ENCODE data around the gene MST1. TPM values are rescaled to one million over a fixed set of nuclear protein-coding genes. Genes with fewer than 3 reads are reported as not detected.
"Not testable (repeated sequence)": the region's sequence is repeated elsewhere in the genome, so short reads cannot be mapped to it uniquely, and the experiment has no call there.

MST1 gene
- total RNA-seq, 2 donors from 2014 or later: 4.2 to 6.8 TPM

DNA sequence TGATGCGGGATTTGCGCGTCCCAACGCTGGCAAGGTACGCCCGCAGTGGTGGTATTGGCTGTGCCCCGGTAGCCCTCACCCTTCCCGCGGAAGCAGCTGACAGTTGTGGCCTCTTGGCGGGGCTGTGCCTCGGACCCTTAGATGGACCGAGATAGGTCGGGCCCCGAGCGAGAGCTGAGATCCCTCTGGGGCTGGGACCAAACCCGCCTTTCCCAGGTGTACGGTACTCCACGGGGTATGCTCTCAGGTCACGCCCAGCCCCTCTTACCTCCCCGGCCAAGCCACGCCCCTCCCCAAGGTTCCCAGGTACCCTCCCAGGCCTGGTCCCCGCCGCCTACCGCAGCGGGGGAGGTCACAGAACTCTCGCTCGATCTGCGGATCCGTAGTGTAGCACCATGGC lies 2.9 kb downstream of the MST1 start:
- H3K4me1 Mint-ChIP-seq (ENCODE audit: low read depth in 2 of 2): peaks cover 20 to 27% of the 10 kb centered on the region in 2 donors
- H3K36me3 Mint-ChIP-seq; DNase-seq (ENCODE audit: low spot score); H3K4me3 Mint-ChIP-seq; H3K9me3 Mint-ChIP-seq; H3K27ac Mint-ChIP-seq; H3K27me3 Mint-ChIP-seq: not testable (repeated sequence)
- peak in 1 of 2 donors; percentile 1 for ATAC-seq

DNA sequence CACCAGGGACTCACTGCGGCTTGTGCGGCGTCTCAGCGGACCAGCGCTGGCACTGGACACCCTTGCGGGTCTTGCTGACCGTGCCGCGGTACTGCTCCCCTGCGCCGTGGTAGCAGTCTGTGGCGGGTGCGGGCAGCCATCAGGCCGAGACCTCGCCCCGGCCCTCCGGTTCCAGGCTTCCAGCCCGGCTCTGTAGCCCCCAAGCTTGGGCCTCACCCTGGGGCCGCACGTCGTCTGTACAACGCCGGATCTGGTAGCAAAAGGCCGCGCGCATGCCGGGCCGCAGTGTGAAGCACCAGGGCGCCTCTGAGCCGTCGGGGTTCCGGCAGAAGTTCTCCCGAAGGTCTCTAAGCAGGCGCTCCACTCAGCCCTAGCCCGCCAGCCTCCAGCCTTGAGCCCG lies 3.4 kb downstream of the MST1 start:
- DNase-seq (ENCODE audit: low spot score); ATAC-seq; H3K36me3 Mint-ChIP-seq; H3K9me3 Mint-ChIP-seq; H3K27me3 Mint-ChIP-seq; H3K4me3 Mint-ChIP-seq; H3K27ac Mint-ChIP-seq: not testable (repeated sequence)
- H3K4me1 Mint-ChIP-seq (ENCODE audit: low read depth in 2 of 2): peaks cover 20 to 22% of the 10 kb centered on the region in 2 donors

DNA sequence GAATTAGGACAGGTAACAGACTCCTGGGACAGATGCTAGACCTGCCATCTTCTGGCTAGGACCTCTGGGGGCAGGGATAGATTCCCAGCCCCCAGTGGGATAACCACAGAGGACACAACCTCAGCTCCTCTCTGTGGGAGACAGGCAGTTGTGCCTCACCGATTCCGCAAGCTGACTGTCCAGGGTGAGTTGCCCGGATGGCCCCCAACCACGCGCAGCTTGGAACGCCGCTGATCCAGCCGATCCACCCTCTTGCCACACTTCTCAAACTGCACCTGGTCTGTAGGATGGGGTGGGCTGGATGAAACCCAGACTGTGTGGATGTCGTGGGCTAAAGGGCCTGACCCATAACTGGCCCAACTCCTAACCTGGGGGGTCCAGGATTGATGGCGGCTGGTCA lies 4.2 kb downstream of the MST1 start:
- DNase-seq (ENCODE audit: low spot score); H3K9me3 Mint-ChIP-seq; ATAC-seq; H3K27me3 Mint-ChIP-seq; H3K4me3 Mint-ChIP-seq; H3K27ac Mint-ChIP-seq; H3K36me3 Mint-ChIP-seq: not testable (repeated sequence)
- H3K4me1 Mint-ChIP-seq (ENCODE audit: low read depth in 2 of 2): peaks cover 15 to 16% of the 10 kb centered on the region in 2 donors

DNA sequence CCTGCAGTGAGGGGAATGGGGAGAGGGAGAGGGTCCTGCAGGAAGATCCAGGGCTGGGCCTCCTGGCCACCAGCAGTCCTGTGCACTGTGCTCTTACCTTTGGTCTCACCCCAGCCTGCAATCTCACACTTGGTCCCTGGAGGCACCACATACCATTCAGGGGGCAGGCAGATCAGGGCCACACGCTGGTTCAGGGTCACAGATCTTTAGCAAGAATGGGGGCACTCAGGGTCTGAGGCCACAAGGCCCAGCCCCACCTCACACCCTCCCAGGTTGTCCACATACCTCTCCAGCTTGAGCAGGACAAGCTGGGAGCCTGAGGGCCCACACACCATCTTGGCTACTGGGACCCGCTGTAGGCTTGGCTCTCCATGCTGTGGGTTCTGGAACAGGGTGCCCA lies 4.8 kb downstream of the MST1 start:
- H3K4me1 Mint-ChIP-seq (ENCODE audit: low read depth in 2 of 2): peaks cover 15 to 16% of the 10 kb centered on the region in 2 donors
- not testable (repeated sequence) for H3K27me3 Mint-ChIP-seq; H3K36me3 Mint-ChIP-seq; H3K4me3 Mint-ChIP-seq; H3K9me3 Mint-ChIP-seq; DNase-seq (ENCODE audit: low spot score); ATAC-seq; H3K27ac Mint-ChIP-seq

DNA sequence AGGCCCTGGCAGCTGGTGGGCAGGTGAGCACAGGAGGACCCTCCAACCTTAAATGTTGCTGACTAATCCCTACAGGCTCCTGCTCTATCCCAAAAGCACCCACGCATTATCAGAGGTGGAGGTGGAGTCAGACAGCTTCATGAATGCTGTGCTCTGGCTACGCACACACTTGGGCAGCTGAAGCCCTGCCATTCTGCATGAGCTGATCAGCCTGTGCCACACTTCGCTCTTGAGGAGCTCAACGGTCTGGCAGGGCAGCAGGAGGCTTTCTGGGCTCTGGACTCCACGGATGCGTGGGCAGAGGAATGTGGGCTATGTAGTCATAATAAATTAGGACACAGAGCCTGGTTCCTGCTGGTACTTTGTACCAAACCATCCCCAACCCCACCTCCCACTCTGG lies 6.1 kb downstream of the MST1 start:
- Mint-ChIP-seq H3K9me3 (no peaks in the 10 kb centered on the region), H3K4me3 (no peak overlapping the region), H3K27me3 (no peaks in the 10 kb centered on the region), H3K27ac (no peak overlapping the region), H3K4me1 (ENCODE audit: low read depth in 2 of 2) (peaks cover 8 to 9% of the 10 kb centered on the region in 2 donors), H3K36me3 (peaks cover 9% of the 10 kb centered on the region)
- no peak for ATAC-seq
- no peak for DNase-seq (ENCODE audit: low spot score)

DNA sequence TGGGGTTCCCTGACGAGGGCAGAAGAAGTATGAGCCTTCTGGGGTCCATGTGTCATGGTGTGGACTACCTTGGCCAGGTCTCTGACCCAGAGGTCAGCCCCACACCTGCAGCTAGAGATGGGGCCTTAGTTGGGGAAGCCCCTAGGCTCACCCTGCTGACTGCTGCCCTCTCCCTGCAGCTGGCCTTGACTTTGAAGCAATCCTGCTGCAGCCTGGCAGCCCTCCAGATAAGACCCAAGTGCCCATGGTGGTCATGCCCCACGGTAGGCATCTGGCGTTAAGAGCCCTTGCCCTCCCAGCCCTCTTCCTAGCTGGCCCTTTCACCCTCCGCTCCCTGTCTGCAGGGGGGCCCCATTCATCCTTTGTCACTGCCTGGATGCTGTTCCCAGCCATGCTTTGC lies 7.7 kb downstream of the MST1 start:
- Mint-ChIP-seq H3K4me1 (ENCODE audit: low read depth in 2 of 2) (peaks cover 10% of the 10 kb centered on the region in 2 donors), H3K27me3 (no peaks in the 10 kb centered on the region), H3K36me3 (peaks cover 10% of the 10 kb centered on the region), H3K9me3 (no peaks in the 10 kb centered on the region), H3K27ac (no peak overlapping the region), H3K4me3 (no peak overlapping the region)
- ATAC-seq: no peak
- no peak for DNase-seq (ENCODE audit: low spot score)

DNA sequence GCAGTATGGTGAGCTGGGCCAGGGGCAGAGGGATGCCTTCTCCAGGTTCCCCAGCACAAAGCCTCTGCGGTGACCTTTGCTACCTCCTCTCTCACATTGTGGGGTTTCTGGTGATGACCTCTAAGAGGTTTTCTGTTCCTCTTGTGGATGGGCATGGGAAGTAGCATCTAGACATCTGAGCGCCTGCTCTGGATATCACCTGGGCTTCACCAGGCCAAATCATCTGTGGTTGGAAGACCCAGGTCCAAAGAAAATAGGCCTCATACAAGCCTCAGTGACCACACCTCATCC lies 8.1 kb downstream of the MST1 start:
- Mint-ChIP-seq H3K4me1 (ENCODE audit: low read depth in 2 of 2) (peaks cover 10% of the 10 kb centered on the region in 2 donors), H3K36me3 (peaks cover 10% of the 10 kb centered on the region), H3K9me3 (no peaks in the 10 kb centered on the region), H3K4me3 (no peak overlapping the region), H3K27me3 (no peaks in the 10 kb centered on the region), H3K27ac (no peak overlapping the region)
- ATAC-seq (no peak), DNase-seq (ENCODE audit: low spot score) (no peak)

DNA sequence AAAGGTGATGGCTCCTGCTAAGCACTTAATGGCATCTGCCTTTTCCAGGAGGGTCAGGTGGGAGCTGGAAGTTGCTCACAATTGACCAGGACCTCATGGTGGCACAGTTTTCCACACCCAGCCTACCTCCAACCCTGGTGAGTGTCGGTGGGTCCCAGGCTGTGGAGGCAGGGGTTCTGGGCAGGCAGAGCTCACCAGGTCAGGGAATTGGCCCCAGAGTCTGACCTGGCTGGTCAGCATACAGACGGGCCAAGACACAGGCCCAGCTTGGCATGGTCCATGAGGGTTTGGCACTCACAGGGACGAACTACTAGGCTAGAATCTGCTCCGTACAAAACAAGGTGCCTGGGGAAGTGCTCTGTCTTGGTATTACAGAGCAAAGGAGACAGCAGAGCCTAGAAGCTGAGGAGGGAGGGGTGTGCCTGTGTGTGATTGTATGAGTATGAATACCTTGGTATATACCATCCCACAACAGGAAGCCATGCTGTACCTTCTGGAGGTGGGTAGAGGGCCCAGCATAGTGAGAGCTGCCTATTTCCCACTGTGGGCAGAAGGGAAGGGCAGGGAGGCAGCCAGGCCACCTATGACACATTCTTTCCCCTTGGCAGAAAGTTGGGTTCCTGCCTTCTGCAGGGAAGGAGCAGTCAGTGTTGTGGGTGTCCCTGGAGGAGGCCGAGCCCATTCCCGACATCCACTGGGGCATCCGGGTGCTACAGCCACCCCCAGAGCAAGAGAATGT lies 8.6 kb downstream of the MST1 start:
- no peak overlapping the region for H3K27ac Mint-ChIP-seq
- H3K9me3 Mint-ChIP-seq: no peaks in the 10 kb centered on the region
- H3K36me3 Mint-ChIP-seq: peaks cover 10% of the 10 kb centered on the region
- ATAC-seq (no peak), DNase-seq (ENCODE audit: low spot score) (no peak)
- peaks cover 13% of the 10 kb centered on the region in 2 donors for H3K4me1 Mint-ChIP-seq (ENCODE audit: low read depth in 2 of 2)
- H3K27me3 Mint-ChIP-seq: no peaks in the 10 kb centered on the region
- H3K4me3 Mint-ChIP-seq: no peak overlapping the region

DNA sequence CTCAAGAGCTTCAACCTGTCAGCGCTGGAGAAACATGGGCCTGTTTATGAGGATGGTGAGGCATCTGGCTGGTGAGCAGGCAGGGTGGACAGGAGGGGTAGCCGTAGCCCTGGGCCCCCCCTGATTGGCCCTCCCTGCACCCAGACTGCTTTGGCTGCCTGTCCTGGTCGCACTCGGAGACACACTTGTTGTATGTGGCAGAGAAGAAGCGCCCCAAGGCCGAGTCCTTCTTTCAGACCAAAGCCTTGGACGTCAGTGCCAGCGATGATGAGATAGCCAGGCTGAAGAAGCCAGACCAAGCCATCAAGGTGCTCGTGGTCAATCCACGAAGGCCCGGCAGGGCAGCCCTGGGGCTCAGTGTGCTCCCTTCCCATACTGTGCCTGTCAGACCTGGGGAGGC lies 13.4 kb downstream of the MST1 start:
- H3K27me3 Mint-ChIP-seq: no peaks in the 10 kb centered on the region
- no peak overlapping the region for H3K4me3 Mint-ChIP-seq
- no peaks in the 10 kb centered on the region for H3K9me3 Mint-ChIP-seq
- no peak overlapping the region for H3K27ac Mint-ChIP-seq
- DNase-seq (ENCODE audit: low spot score) (no peak), ATAC-seq (no peak)
- peaks cover 29 to 36% of the 10 kb centered on the region in 2 donors for H3K4me1 Mint-ChIP-seq (ENCODE audit: low read depth in 2 of 2)
- peaks cover 10% of the 10 kb centered on the region for H3K36me3 Mint-ChIP-seq

DNA sequence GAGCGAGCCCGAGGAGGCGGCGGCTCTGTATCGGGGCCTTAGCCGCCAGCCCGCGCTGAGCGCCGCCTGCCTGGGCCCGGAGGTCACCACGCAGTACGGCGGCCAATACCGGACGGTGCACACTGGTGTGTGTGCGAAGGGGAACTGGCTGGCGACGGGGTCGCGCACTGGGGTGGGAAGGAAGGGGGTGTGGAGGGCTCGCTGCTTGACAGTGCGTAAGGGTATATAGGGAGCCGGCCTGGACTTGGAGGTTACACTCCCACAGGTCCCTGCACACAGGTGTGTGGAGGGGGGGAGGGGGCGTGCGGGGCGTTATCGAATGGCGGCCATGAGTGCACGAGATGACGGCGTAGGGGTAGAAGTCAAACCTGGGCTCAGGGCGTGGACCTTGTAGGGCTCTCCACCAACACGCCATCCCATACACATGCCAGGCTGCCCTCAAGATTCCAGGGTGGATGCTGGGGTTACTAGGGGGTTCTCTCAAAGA lies 14.7 kb downstream of the MST1 start:
- Mint-ChIP-seq H3K4me1 (ENCODE audit: low read depth in 2 of 2) (peaks cover 23 to 30% of the 10 kb centered on the region in 2 donors), H3K36me3 (peaks cover 4% of the 10 kb centered on the region), H3K9me3 (no peaks in the 10 kb centered on the region), H3K27ac (peak overlapping the region; percentile 91 to 94), H3K27me3 (no peaks in the 10 kb centered on the region), H3K4me3 (peak overlapping the region; percentile 87)
- ATAC-seq: peak; percentile 22 to 46
- no peak for DNase-seq (ENCODE audit: low spot score)

DNA sequence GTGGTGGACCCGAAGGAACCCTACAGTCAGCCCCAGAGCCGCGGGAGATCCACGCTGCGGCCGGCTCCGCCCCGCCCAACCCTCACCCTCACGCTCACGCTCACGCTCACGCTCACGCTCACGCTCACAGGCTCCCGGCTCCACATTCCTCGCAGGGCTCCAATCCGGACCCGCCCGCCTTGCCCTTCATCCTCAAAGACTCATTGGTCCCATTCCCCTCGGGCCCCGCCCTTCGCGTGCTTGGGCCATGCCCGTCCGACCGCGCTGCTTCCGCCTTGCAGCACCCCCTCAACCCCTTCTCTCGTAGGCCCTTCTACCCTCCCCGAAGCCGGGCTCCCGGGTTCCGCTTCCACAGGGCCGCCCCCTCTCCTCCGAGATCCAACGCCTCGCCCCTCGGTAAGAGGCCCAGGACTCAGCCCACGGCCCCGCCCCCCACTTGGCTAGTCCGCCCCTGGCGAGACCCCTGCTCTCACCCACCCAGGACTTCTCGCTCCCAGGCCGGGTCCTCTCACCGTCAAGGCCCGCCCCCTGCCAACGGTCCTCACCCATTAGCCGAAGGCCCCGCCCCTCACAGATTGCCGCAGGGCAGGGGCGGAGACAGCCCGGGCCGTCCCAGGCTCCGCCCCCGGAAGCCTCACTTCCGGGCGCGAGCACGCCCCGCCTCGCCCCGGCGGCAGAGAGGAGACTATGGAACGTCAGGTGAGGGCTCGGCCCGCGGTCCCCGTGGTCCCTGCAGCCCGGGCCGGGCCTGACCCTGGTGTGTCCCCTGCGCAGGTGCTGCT lies 15.4 kb downstream of the MST1 start, which contains the start of gene APEH:
Gene APEH, plus strand, starts transcription at position 637 of the 782 bp plus-strand sequence. Its CDS starts 51 bp downstream, at position 688.
- ATAC-seq: peak; percentile 91 to 95
- H3K27me3 Mint-ChIP-seq: no peaks in the 10 kb centered on the region

DNA sequence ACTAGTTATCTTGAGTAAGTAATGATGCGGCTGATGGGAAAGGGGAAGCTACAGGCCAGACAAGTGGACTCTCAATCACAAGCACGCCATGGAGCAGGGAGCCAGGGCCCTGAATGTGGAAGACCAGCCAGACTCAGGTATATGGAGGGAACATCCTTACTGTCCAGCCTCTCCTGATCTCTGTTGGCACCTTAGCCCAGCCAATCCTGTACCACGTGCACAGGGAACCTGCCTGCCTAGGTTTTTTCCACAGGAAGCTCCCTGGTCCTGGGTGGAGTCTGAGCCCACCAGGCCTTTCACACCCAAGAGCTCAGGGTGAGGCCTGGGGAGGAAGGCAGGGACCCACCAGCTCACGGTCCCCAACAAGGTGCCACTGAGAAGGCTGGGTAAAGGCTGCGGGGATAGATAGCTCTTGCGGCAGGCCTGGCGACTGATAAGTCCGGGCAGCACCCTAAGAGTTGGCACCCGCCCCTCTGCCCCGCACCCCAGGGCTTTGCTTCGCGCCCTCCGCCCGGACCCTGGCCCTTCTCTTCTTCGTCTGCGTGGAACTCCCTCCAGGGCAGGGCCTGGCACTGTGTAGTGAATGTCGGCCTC lies 16.1 kb downstream of the MST1 start:
- Mint-ChIP-seq H3K4me3 (peak overlapping the region; percentile 87), H3K27ac (peak overlapping the region; percentile 91 to 94), H3K36me3 (peaks cover 2% of the 10 kb centered on the region), H3K27me3 (peaks cover 0 to 2% of the 10 kb centered on the region in 2 donors), H3K4me1 (ENCODE audit: low read depth in 2 of 2) (peaks cover 21 to 31% of the 10 kb centered on the region in 2 donors), H3K9me3 (no peaks in the 10 kb centered on the region)
- no peak for ATAC-seq
- no peak for DNase-seq (ENCODE audit: low spot score)

More for the DNA sequence above, 15.4 kb downstream of the MST1 start, which contains the start of gene APEH:
- H3K27ac Mint-ChIP-seq: peak within 1 kb of the TSS; percentile 91 to 94
- H3K9me3 Mint-ChIP-seq: no peaks in the 10 kb centered on the region
- peaks cover 23 to 32% of the 10 kb centered on the region in 2 donors for H3K4me1 Mint-ChIP-seq (ENCODE audit: low read depth in 2 of 2)
- peak; percentile 99 for DNase-seq (ENCODE audit: low spot score)
- H3K36me3 Mint-ChIP-seq: peaks cover 4% of the 10 kb centered on the region
- H3K4me3 Mint-ChIP-seq: peak within 1 kb of the TSS; percentile 87

DNA sequence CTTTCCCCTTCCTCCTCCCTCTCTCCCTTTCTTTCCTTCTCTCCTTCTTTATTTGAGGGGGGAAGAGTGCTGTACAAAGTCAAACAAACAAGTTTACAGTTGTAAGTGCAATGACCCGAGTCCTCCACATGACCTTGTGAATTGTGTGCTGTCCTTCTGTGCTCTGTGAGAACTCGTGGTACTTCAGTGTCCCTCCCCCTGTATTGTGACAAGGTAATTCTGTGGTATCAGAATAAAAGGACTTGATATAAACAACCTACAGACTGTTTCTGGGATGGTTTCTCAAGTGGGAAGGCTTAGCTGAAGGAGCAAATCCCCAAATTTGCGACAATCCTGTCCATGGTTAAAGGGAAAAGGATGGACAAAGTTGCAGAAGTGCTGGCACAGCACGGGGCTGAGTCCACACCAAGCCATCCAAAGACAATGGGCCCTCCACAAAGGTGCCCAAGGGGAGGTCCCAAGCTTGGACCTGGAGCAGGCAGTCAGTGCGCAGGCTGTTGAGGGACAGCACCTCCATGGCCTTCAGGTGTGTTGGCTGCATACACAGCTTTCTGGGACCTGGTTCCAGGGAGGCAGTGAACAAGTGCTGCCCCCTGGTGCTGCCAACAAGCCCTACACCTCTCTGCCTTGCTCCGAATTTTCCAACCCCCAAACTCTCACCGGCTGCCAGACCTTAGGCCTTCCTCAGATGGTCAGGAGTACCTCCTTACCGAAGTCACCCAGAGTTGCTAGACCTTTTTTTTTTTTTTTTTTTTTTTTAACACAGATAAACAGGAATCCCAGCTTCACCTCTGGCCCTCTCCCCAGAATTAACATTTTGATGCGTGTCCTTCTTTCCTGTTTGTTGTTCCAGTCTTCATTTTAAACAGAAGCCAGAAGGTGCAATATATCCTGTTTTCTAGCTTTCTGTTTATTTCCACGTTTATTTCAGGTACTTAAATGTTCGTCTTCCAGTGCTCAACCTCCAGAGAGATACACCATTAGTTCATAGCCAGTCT lies 17.7 kb downstream of the MST1 start:
- Mint-ChIP-seq H3K36me3 (no peaks in the 10 kb centered on the region), H3K27me3 (peaks cover 0 to 3% of the 10 kb centered on the region in 2 donors), H3K27ac (peak overlapping the region; percentile 3 to 37), H3K4me1 (ENCODE audit: low read depth in 2 of 2) (peaks cover 19 to 27% of the 10 kb centered on the region in 2 donors), H3K9me3 (no peaks in the 10 kb centered on the region), H3K4me3 (peak overlapping the region; percentile 41)
- no peak for DNase-seq (ENCODE audit: low spot score)
- ATAC-seq: no peak
